Neural cell (in vitro differentiated cells): Measurements from ENCODE around the gene ANO3. TPM values are rescaled to one million over a fixed set of nuclear protein-coding genes. Genes with fewer than 3 reads are reported as not detected.

Source experiments
- H2AFZ ChIP-seq: fragments of 200-600, 300-800 bp; sonication (generic), shearing (Covaris generic); 2 replicates; pipeline ENCODE4 v1.6.0; 2014; ENCODE audit warnings: low read depth, mild to moderate bottlenecking, antibody characterized with exemption, low read length, moderate library complexity
- H3F3A ChIP-seq: fragments of 200-600 bp; shearing (Covaris generic); 2 replicates; pipeline ENCODE4 v1.6.1; 2016; ENCODE audit warnings: mild to moderate bottlenecking, moderate library complexity, mixed read lengths, antibody characterized with exemption, low read length; ENCODE audit not compliant: insufficient read depth, poor library complexity, severe bottlenecking
- H3K27ac ChIP-seq: fragments of 200-600, 300-800 bp; sonication (generic), shearing (Covaris generic); 2 replicates; pipeline ENCODE4 v1.5.1; 2014; ENCODE audit warnings: mild to moderate bottlenecking, low read length, moderate library complexity
- H3K27me3 ChIP-seq: fragments of 300-800, 200-600 bp; sonication (generic), shearing (Covaris generic); 2 replicates; pipeline ENCODE4 v1.6.0; 2014; ENCODE audit warnings: mild to moderate bottlenecking, low read depth, low read length, moderate library complexity; ENCODE audit not compliant: insufficient read depth
- H3K36me3 ChIP-seq: fragments of 300-800, 200-600 bp; sonication (generic), shearing (Covaris generic); 2 replicates; pipeline ENCODE4 v1.5.1; 2014; ENCODE audit warnings: mild to moderate bottlenecking, antibody characterized with exemption, low read length, moderate library complexity; ENCODE audit not compliant: insufficient read depth
- H3K4me2 ChIP-seq: fragments of 300-800, 200-600 bp; sonication (generic), shearing (Covaris generic); 2 replicates; pipeline ENCODE4 v1.6.0; 2014; ENCODE audit warnings: mild to moderate bottlenecking, low read length
- H3K4me3 ChIP-seq: fragments of 300-800, 200-600 bp; sonication (generic), shearing (Covaris generic); 2 replicates; pipeline ENCODE4 v1.5.1; 2014; ENCODE audit warnings: mild to moderate bottlenecking, low read length, moderate library complexity
- H3K79me2 ChIP-seq: fragments of 200-600 bp; shearing (Covaris generic); replicated peaks from 2 replicates; pipeline ENCODE4 v1.6.0; 2014; ENCODE audit warnings: mild to moderate bottlenecking, low read length, moderate library complexity; ENCODE audit not compliant: insufficient read depth
- H3K9ac ChIP-seq: fragments of 300-800, 200-600 bp; sonication (generic), shearing (Covaris generic); 2 replicates; pipeline ENCODE4 v1.6.1; 2016; ENCODE audit warnings: mild to moderate bottlenecking, low read length, mixed read lengths
- H3K9me2 ChIP-seq: fragments of 200-600 bp; shearing (Covaris generic); 2 replicates; pipeline ENCODE4 v1.6.1; 2016; ENCODE audit warnings: mild to moderate bottlenecking, low read length, mixed read lengths; ENCODE audit not compliant: insufficient read depth
- H3K9me3 ChIP-seq: fragments of 200-600, 300-800 bp; sonication (generic), shearing (Covaris generic); 2 replicates; pipeline ENCODE4 v1.6.1; 2016; ENCODE audit warnings: mild to moderate bottlenecking, mixed run types, low read length, moderate library complexity, mixed read lengths
- H4K20me1 ChIP-seq: fragments of 200-600 bp; shearing (Covaris generic); 2 replicates; pipeline ENCODE4 v1.6.1; 2016; ENCODE audit warnings: mild to moderate bottlenecking, mixed run types; ENCODE audit not compliant: insufficient read depth
- CTCF ChIP-seq: fragments of 450-650 bp; IDR thresholded peaks from 2 replicates; pipeline ENCODE4 v1.5.1; 2014; ENCODE audit warnings: antibody characterized with exemption, mild to moderate bottlenecking, moderate library complexity; ENCODE audit not compliant: poor library complexity, severe bottlenecking
- EP300 ChIP-seq: fragments of 450-650 bp; conservative IDR thresholded peaks from 2 replicates; pipeline ENCODE4 v1.6.1; 2014; ENCODE audit warnings: antibody characterized with exemption, mild to moderate bottlenecking, moderate library complexity; ENCODE audit not compliant: poor library complexity, severe bottlenecking
- EZH2 ChIP-seq: fragments of 200-600, 300-800 bp; shearing (Covaris generic), sonication (generic); IDR thresholded peaks from 2 replicates; pipeline ENCODE4 v1.6.1; 2014; ENCODE audit warnings: antibody characterized with exemption, low read length, borderline replicate concordance, mild to moderate bottlenecking; ENCODE audit not compliant: insufficient read depth, poor library complexity, severe bottlenecking
- MXI1 ChIP-seq: fragments of 450-650 bp; conservative IDR thresholded peaks from 2 replicates; pipeline ENCODE4 v1.6.1; 2014; ENCODE audit warnings: antibody characterized with exemption, mild to moderate bottlenecking; ENCODE audit not compliant: poor library complexity, severe bottlenecking
- POLR2AphosphoS5 ChIP-seq: IDR thresholded peaks from 2 replicates; pipeline ENCODE4 v1.6.1; 2012
- RAD21 ChIP-seq: fragments of 450-650 bp; conservative IDR thresholded peaks from 2 replicates; pipeline ENCODE4 v1.6.1; 2014; ENCODE audit warnings: antibody characterized with exemption, mild to moderate bottlenecking, moderate library complexity
- REST ChIP-seq: IDR thresholded peaks from 2 replicates; pipeline ENCODE4 v1.6.1; 2012; ENCODE audit warnings: borderline replicate concordance
- SMC3 ChIP-seq: fragments of 450-650 bp; conservative IDR thresholded peaks from 2 replicates; pipeline ENCODE4 v1.6.1; 2014; ENCODE audit warnings: antibody characterized with exemption, mild to moderate bottlenecking, moderate library complexity; ENCODE audit not compliant: poor library complexity
- TAF1 ChIP-seq: IDR thresholded peaks from 2 replicates; pipeline ENCODE4 v1.6.1; 2012; ENCODE audit warnings: low read depth
- polyA plus RNA-seq: library from polyadenylated mRNA; depleted of rRNA; stranded (reverse); fragments of >200 nt; gene quantifications from 2 replicates; pipeline ENCODE4 v1.2.3, GENCODE V29; 2014

ANO3 gene
- polyA plus RNA-seq, 1 donor from 2014 or later: not detected

GRCh38 chr11:26285608-26286007 is 46.3 kb upstream of the ANO3 start:
- Histone ChIP-seq H3K9ac (no peak overlapping the region), H3K4me3 (no peak overlapping the region), H2AFZ (no peak overlapping the region), H3K27ac (no peak overlapping the region), H3K9me2 (no peaks in the 10 kb centered on the region), H3K4me2 (no peak overlapping the region), H3K27me3 (no peaks in the 10 kb centered on the region), H3K79me2 (no peaks in the 10 kb centered on the region), H3K9me3 (no peaks in the 10 kb centered on the region), H4K20me1 (no peaks in the 10 kb centered on the region), H3K36me3 (no peaks in the 10 kb centered on the region), H3F3A (no peaks in the 10 kb centered on the region)
- TF ChIP-seq POLR2AphosphoS5: no peak
- no peak for TF ChIP-seq EZH2
- TF ChIP-seq CTCF: no peak
- no peak for TF ChIP-seq SMC3
- no peak for TF ChIP-seq EP300
- no peak for TF ChIP-seq REST
- no peak for TF ChIP-seq TAF1
- no peak for TF ChIP-seq MXI1
- TF ChIP-seq RAD21: no peak

- Histone ChIP-seq H3K9ac (no peak overlapping the region), H3K9me2 (no peaks in the 10 kb centered on the region), H3F3A (no peaks in the 10 kb centered on the region), H3K36me3 (no peaks in the 10 kb centered on the region), H3K4me3 (no peak overlapping the region), H3K27me3 (no peaks in the 10 kb centered on the region), H3K4me2 (no peak overlapping the region), H3K27ac (no peak overlapping the region), H3K9me3 (no peaks in the 10 kb centered on the region), H2AFZ (no peak overlapping the region), H4K20me1 (no peaks in the 10 kb centered on the region), H3K79me2 (no peaks in the 10 kb centered on the region)
- TF ChIP-seq MXI1: no peak
- TF ChIP-seq POLR2AphosphoS5: no peak
- TF ChIP-seq REST: no peak
- no peak for TF ChIP-seq EP300
- TF ChIP-seq TAF1: no peak
- no peak for TF ChIP-seq EZH2
- peak; percentile 35 for TF ChIP-seq RAD21
- TF ChIP-seq SMC3: peak; percentile 56
- TF ChIP-seq CTCF: peak; percentile 53
Observed at GRCh38 chr11:26286472-26287066, 45.4 kb upstream of the ANO3 start.
